SK-N-MC (cell line): ENCODE data around the gene FBXL5.

Source experiments
- DNase-seq: peaks from one replicate; pipeline ENCODE4 v3.0.0-alpha.2; 2011; ENCODE audit warnings: low read depth, low spot score
- H3K27ac ChIP-seq: fragments of 200-600 bp; sonication (generic); 2 replicates; pipeline ENCODE4 v1.5.1; 2016; ENCODE audit warnings: mixed run types
- H3K36me3 ChIP-seq: fragments of 200-600 bp; sonication (generic); 2 replicates; pipeline ENCODE4 v1.6.1; 2017; ENCODE audit warnings: antibody characterized with exemption, low read length, mixed read lengths; ENCODE audit not compliant: insufficient read depth
- H3K4me3 ChIP-seq: fragments of 200-600 bp; sonication (generic); 2 replicates; pipeline ENCODE4 v1.5.1; 2016
- H3K9ac ChIP-seq: fragments of 200-600 bp; sonication (generic); 2 replicates; pipeline ENCODE4 v1.8.0; 2017; ENCODE audit warnings: mixed run types, mixed read lengths; ENCODE audit not compliant: insufficient read length
- H3K9me3 ChIP-seq: fragments of 200-600 bp; sonication (generic); 2 replicates; pipeline ENCODE4 v1.6.1; 2017; ENCODE audit warnings: low read depth, mild to moderate bottlenecking, antibody characterized with exemption, low read length, moderate library complexity, mixed read lengths
- EZH2 ChIP-seq: fragments of 200-600 bp; sonication (generic); IDR thresholded peaks from one replicate; pipeline ENCODE4 v1.6.1; 2017; ENCODE audit warnings: antibody characterized with exemption
- FOXP2 ChIP-seq: optimal IDR thresholded peaks from 2 replicates; pipeline ENCODE3; 2011; ENCODE audit warnings: mild to moderate bottlenecking, moderate library complexity; ENCODE audit not compliant: insufficient read depth; ENCODE audit errors: extremely low read length, control extremely low read depth
- POLR2AphosphoS5 ChIP-seq: IDR thresholded peaks from 2 replicates; pipeline ENCODE4 v1.6.1; 2012; ENCODE audit warnings: mild to moderate bottlenecking, low read depth, low read length, borderline replicate concordance

The FBXL5 gene

DNA sequence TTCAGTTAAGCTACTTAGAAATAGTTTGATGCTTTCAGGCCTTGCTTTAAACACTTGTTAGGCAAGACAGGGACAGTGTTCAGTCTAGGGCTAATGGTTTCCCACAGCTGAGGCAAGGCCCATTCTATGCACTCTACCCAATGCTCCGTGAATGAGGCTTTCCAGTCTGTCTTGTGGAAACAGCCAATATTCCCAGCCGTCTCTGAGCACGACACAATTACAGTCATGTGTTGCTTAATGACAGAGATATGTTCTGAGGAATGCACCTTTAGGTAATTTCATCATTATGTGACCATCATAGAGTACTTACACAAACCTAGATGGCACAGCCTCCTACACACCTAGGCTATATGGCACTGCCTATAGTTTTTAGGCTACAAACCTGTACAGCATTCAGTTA lies 16.9 kb upstream of the FBXL5 start:
- Histone ChIP-seq H3K9ac (no peak overlapping the region), H3K36me3 (peaks cover 8% of the 10 kb centered on the region), H3K9me3 (no peaks in the 10 kb centered on the region), H3K27ac (no peak overlapping the region), H3K4me3 (no peak overlapping the region)
- TF ChIP-seq EZH2: no peak
- TF ChIP-seq FOXP2: no peak
- no peak for TF ChIP-seq POLR2AphosphoS5
- no peak for DNase-seq

DNA sequence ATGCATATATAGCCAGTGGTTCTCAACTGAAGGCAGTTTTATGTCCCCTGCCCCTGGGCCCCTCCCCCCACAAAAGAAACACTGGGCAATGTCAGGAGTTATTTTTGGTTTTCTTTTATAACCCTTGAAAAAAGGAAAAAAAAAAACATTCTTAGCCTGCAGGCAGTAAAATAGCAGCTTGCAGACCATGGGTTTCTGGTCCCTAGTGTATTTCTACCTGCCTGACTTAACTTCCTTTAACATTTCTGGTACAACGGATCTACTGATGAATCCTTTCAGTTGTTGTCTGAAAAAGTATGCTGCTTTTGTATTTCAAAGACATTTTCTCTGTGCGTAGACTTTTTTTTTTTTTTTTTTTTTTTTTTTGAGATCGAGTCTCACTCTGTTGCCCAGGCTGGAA lies 15.4 kb upstream of the FBXL5 start:
- H3K36me3 ChIP-seq: peaks cover 8% of the 10 kb centered on the region
- no peak overlapping the region for H3K9ac ChIP-seq
- H3K27ac ChIP-seq: no peak overlapping the region
- no peak overlapping the region for H3K4me3 ChIP-seq
- H3K9me3 ChIP-seq: no peaks in the 10 kb centered on the region
- DNase-seq: no peak
- TF ChIP-seq EZH2 (no peak), FOXP2 (no peak), POLR2AphosphoS5 (no peak)

DNA sequence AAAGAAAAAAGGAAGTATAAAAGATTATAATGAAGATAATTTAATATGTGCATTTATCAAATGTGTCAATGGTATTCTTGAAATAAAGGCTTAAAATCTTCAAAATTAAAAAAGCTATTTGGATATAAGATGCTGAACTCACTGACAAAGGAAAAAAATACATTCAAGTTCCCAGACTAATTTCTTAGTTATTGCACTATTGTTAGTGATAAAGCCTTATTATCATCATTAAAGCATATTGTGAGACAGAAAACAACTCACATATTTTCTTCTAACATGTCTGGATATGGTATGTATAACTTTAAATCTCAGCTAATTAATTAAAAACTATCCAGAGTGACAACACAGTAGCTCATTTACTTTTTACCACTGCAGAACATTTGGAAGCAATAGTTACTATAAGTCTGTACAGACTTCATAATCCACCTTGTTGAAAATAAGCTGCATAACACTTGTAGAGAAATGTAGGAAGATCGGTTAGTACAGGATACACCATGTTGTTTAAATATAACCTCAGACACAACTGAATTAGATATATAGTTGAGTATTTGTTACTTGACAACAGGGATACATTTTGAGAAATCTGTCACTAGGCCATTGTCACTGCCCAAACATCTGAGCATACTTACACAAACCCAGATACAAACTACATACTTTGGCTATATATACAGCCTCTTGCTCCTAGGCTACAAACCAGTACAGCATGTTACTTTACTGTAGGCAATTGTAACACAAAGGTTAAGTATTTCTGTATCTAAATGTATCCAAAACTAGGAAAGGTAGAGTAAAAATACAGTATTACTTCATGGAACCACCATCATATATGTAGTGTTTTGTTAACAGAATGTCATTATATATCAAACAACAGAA lies 13.6 kb upstream of the FBXL5 start:
- no peak for DNase-seq
- TF ChIP-seq FOXP2: no peak
- no peak for TF ChIP-seq POLR2AphosphoS5
- TF ChIP-seq EZH2: no peak
- H3K9me3 ChIP-seq: no peaks in the 10 kb centered on the region
- H3K36me3 ChIP-seq: peaks cover 8% of the 10 kb centered on the region
- H3K9ac ChIP-seq: no peak overlapping the region
- peak overlapping the region; percentile 31; the same call in 1 of the 2 replicates for H3K27ac ChIP-seq
- H3K4me3 ChIP-seq: no peak overlapping the region

DNA sequence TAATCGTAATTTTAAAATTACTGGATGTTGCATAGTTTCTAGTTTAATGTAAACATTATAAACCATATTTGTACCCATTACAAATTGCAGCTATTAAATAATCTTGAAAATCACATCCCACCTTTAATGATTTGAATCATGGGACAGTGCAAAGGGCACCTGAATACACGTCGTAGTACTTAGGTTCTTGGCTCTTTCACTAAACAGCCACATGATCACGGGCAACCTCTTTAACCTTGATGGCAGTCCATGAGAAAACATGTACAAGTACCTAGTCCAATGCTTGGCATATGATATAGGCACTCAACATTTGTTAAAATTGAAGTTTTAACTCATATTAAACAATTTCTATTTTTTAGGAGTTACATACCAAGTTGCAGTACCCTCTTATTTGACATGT lies 11.8 kb upstream of the FBXL5 start:
- TF ChIP-seq POLR2AphosphoS5 (no peak), FOXP2 (no peak), EZH2 (no peak)
- Histone ChIP-seq H3K27ac (no peak overlapping the region), H3K4me3 (no peak overlapping the region), H3K9ac (no peak overlapping the region), H3K36me3 (peaks cover 8% of the 10 kb centered on the region), H3K9me3 (no peaks in the 10 kb centered on the region)
- DNase-seq: no peak

DNA sequence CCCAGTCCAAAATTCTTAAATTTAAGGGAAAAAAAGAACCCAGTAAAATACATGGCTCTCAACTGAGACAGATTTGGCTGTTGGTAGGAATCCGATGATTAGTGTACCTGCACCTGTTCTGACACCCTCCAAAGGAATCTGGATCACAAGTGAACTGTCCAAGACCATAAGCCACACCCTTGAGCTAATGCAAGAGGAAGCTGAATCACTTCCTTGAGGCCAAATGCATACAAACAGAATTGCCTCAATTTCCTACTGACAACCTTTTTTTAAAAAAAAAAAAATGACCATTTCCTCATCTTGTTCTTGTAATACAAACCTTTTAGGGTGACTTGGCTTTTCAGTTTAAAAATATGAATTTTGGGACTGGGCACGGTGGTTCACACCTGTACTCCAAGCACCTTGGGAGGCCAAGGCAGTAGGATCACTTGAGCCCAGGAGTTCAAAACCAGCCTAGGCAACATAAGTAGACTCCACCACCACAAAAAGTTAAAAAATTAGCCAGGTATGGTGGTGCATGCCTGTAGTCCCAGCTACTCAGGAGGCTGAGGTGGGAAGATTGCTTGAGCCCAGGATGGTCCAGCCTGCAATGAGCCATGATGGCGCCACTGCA lies 10.7 kb upstream of the FBXL5 start:
- Histone ChIP-seq H3K27ac (no peak overlapping the region), H3K4me3 (no peak overlapping the region), H3K9ac (no peak overlapping the region), H3K9me3 (no peaks in the 10 kb centered on the region), H3K36me3 (peaks cover 8% of the 10 kb centered on the region)
- DNase-seq: no peak
- TF ChIP-seq EZH2 (no peak), POLR2AphosphoS5 (no peak), FOXP2 (no peak)

DNA sequence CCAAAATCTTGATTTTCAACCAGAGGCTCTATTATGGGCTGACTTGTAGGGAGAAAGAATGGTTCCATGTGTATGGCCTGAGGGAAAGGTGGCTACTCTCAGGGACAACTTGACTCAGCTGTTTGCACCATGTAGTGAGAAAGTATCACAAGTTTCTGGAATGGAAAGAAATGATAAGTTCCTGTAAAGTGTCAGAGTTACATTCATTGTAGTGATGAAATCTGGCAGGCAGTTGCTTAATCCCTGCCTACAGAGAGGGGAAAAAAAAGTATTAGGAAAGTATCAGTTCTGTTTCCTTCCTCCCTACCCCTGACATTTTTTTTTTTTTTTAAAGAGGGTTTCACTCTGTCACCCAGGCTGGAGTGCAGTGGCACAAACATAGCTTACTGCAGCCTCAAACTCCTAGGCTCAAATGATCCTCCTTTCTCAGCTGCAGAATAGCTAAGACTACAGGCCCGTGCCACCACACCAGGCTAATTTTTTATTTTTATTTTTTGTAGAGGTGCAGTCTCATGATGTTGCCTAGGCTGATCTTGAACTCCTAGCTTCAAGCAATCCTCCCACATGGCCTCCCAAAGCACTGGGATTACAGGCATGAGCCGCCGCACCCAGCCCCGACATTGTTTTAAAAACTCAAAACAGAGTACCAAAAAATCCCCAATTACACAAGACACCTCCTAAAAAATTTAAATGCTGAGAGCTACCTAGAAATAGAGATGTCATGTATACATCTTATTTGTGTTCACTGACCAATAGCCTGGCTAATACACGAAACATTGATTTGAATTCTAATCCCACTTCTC lies 4.8 kb upstream of the FBXL5 start:
- Histone ChIP-seq H3K27ac (peak overlapping the region; percentile 75), H3K4me3 (no peak overlapping the region), H3K9me3 (no peaks in the 10 kb centered on the region), H3K36me3 (no peaks in the 10 kb centered on the region), H3K9ac (no peak overlapping the region)
- no peak for TF ChIP-seq POLR2AphosphoS5
- no peak for TF ChIP-seq EZH2
- no peak for TF ChIP-seq FOXP2
- no peak for DNase-seq

DNA sequence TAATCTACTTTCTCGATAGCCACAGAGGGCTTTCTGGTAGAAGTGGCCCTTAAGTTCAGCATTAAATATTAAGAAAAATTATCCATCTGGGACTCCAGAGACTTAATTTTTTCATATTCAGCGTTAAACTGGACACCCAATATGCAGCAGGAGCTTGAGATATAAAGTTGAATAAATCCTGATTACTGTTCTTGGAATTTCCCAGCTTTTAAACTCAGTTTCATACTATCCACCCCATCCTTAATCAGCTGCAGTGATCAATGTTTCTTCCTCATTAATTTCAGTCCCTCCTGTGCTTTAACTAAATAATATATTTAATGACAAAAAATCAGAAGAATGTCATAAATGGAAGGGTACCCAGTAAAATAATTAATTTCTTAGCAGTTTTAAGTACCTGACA lies 3.6 kb upstream of the FBXL5 start:
- H3K9me3 ChIP-seq: no peaks in the 10 kb centered on the region
- no peak for TF ChIP-seq EZH2
- H3K9ac ChIP-seq: no peak overlapping the region
- H3K36me3 ChIP-seq: no peaks in the 10 kb centered on the region
- no peak for DNase-seq
- no peak overlapping the region for H3K27ac ChIP-seq
- no peak overlapping the region for H3K4me3 ChIP-seq

DNA sequence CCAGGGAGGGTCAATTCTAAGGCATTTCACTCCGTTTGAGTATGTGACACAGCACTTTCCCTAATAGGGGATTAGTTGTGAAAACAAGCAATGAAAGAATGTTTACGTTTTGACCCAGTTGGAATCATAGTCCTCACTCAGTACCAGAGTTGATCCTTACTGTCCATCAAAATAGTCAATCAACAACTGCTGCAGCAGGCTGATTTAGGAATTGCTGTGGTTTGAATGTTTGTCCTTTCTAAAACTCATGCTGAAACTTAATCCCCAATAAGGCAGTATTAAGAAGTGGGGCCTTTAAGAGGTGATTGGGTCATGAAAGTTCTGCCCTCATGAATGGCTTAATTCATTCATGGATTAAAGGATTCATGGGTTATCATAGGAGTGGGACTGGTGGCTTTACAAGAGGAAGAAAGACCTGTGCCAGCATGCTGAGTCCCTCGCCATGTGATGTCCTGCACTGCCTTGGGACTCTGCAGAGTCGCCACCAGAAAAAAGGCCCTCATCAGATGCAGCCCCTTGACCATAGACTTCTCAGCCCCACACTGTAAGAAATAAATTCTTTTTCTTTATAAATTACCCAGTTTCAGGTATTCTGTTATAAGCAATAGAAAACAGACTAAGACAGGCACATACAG lies 3.1 kb upstream of the FBXL5 start:
- no peaks in the 10 kb centered on the region for H3K36me3 ChIP-seq
- no peak for TF ChIP-seq POLR2AphosphoS5
- no peak for TF ChIP-seq EZH2
- TF ChIP-seq FOXP2: no peak
- no peak overlapping the region for H3K9ac ChIP-seq
- no peaks in the 10 kb centered on the region for H3K9me3 ChIP-seq
- H3K4me3 ChIP-seq: no peak overlapping the region
- no peak for DNase-seq
- no peak overlapping the region for H3K27ac ChIP-seq
